ENCODE measurements around the gene NCK2.

GRCh38 chr2:105777506-105778055, 32.9 kb downstream of the NCK2 start:
- TF ChIP-seq CTCF (IDR thresholded peaks at IDR 0.05) (no peak), SP1 (CRISPR knock-in tag; conservative IDR thresholded peaks at IDR 0.05) (no peak)

All from WTC11 (cell line).